Islet precursor cell (in vitro differentiated cells): ENCODE data around the gene CDRT4.

ENCODE experiments used
- DNase-seq: peaks from one replicate; pipeline ENCODE4 v3.0.0-alpha.2; 2018

The CDRT4 gene

GRCh38 chr17:15492791-15493692, 25.6 kb upstream of the CDRT4 start:
- DNase-seq, result no peak

GRCh38 chr17:15492186-15492585, 24.8 kb upstream of the CDRT4 start:
- DNase-seq, result no peak

GRCh38 chr17:15490634-15491261, 23.3 kb upstream of the CDRT4 start:
- DNase-seq, result peak; percentile 100

GRCh38 chr17:15488557-15488956, 21.1 kb upstream of the CDRT4 start:
- no peak for DNase-seq

- no peak for DNase-seq
Observed at GRCh38 chr17:15485045-15485444, 17.6 kb upstream of the CDRT4 start.

- DNase-seq, result no peak
Observed at GRCh38 chr17:15483431-15483830, 16.0 kb upstream of the CDRT4 start.

- no peak for DNase-seq
Observed at GRCh38 chr17:15482476-15482875, 15.1 kb upstream of the CDRT4 start.

GRCh38 chr17:15481481-15481880, 14.1 kb upstream of the CDRT4 start:
- DNase-seq, result no peak

GRCh38 chr17:15480204-15480603, 12.8 kb upstream of the CDRT4 start:
- no peak for DNase-seq

- peak; percentile 37 for DNase-seq
Observed at GRCh38 chr17:15479703-15480102, 12.3 kb upstream of the CDRT4 start.

- no peak for DNase-seq
Observed at GRCh38 chr17:15478845-15479244, 11.4 kb upstream of the CDRT4 start.

- no peak for DNase-seq
Observed at GRCh38 chr17:15475631-15476354, 8.4 kb upstream of the CDRT4 start.

GRCh38 chr17:15472891-15473290, 5.5 kb upstream of the CDRT4 start:
- DNase-seq, result peak; percentile 55

- DNase-seq, result peak; percentile 71
Observed at GRCh38 chr17:15470536-15470935, 3.1 kb upstream of the CDRT4 start.

GRCh38 chr17:15469260-15469659, 1.8 kb upstream of the CDRT4 start:
- DNase-seq, result no peak

GRCh38 chr17:15468126-15468525, 705 bp upstream of the CDRT4 start:
- DNase-seq, result peak; percentile 91

GRCh38 chr17:15466131-15466530, 1.3 kb downstream of the CDRT4 start:
- no peak for DNase-seq

- no peak for DNase-seq
Observed at GRCh38 chr17:15465045-15465701, 2.2 kb downstream of the CDRT4 start.

GRCh38 chr17:15464231-15464985, 3.0 kb downstream of the CDRT4 start:
- no peak for DNase-seq

- DNase-seq, result peak; percentile 88
Observed at GRCh38 chr17:15462976-15463772, 4.2 kb downstream of the CDRT4 start.

- peak; percentile 83 for DNase-seq
Observed at GRCh38 chr17:15457723-15458094, 9.7 kb downstream of the CDRT4 start.
